NCI-H524 treated with DMSO at 0.1 percent for 48 hours (cell line): ENCODE data around the gene SETBP1.

Experiments
- DNase-seq: peaks from one replicate; lab custom pipeline; 2025; lab: John Stamatoyannopoulos, UW

SETBP1 gene

GRCh38 chr18:44816477-44816876 lies 135.8 kb downstream of the SETBP1 start:
- DNase-seq = no peak

GRCh38 chr18:44817831-44818473 lies 137.3 kb downstream of the SETBP1 start:
- no peak for DNase-seq

GRCh38 chr18:44818668-44819403 lies 138.1 kb downstream of the SETBP1 start:
- no peak for DNase-seq

- no peak for DNase-seq
Observed at GRCh38 chr18:44819944-44820510, 139.3 kb downstream of the SETBP1 start.

- no peak for DNase-seq
Observed at GRCh38 chr18:44821924-44822323, 141.2 kb downstream of the SETBP1 start.

GRCh38 chr18:44823286-44823685 lies 142.6 kb downstream of the SETBP1 start:
- no peak for DNase-seq

GRCh38 chr18:44823782-44824181 lies 143.1 kb downstream of the SETBP1 start:
- DNase-seq = no peak

- DNase-seq = no peak
Observed at GRCh38 chr18:44824884-44825283, 144.2 kb downstream of the SETBP1 start.

- peak; percentile 61 for DNase-seq
Observed at GRCh38 chr18:44826418-44827259, 146.0 kb downstream of the SETBP1 start.

- no peak for DNase-seq
Observed at GRCh38 chr18:44828080-44828479, 147.4 kb downstream of the SETBP1 start.

- DNase-seq = no peak
Observed at GRCh38 chr18:44830581-44830980, 149.9 kb downstream of the SETBP1 start.

GRCh38 chr18:44833786-44834185 lies 153.1 kb downstream of the SETBP1 start:
- no peak for DNase-seq

GRCh38 chr18:44834867-44835469 lies 154.3 kb downstream of the SETBP1 start:
- DNase-seq = no peak

GRCh38 chr18:44835703-44836102 lies 155.0 kb downstream of the SETBP1 start:
- DNase-seq = no peak

GRCh38 chr18:44836263-44836662 lies 155.6 kb downstream of the SETBP1 start:
- DNase-seq = no peak

- DNase-seq = no peak
Observed at GRCh38 chr18:44837482-44838180, 156.9 kb downstream of the SETBP1 start.

GRCh38 chr18:44838971-44839666 lies 158.4 kb downstream of the SETBP1 start:
- no peak for DNase-seq

GRCh38 chr18:44840058-44840790 lies 159.5 kb downstream of the SETBP1 start:
- DNase-seq = no peak

- no peak for DNase-seq
Observed at GRCh38 chr18:44841221-44841620, 160.5 kb downstream of the SETBP1 start.
